ENCODE measurements around the gene LDLRAD4.

Gene LDLRAD4

DNA sequence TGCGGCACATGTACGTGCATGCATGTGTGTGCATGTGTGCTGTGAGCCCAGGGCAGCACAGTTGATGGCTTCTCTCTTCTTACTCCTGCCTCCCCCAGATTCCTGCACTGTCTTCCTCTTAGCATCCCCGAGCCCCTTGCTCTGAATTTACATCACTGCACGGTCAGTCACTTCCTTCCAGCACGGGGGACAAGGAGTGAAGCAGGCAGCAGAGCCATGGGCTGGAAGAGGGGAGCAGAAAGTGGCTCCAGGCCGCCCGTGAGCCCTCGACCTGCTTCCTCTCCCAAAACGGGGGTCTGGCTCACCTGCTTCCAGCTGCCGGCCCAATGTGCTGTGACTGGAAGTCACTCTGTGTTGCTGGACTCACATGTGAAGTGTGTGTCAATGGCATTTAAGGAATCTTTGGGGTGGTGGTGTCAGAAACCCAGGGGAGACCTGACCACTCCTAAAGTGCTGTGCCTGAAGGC is 401.7 kb downstream of the LDLRAD4 start:
- Histone ChIP-seq H3K36me3 (ENCODE audit: insufficient read depth, low read length) (peaks cover 94% of the 10 kb centered on the region), H3K4me2 (ENCODE audit: insufficient read depth, low read length) (no peak overlapping the region), H3K27me3 (ENCODE audit: insufficient read depth, low read length, poor library complexity) (no peaks in the 10 kb centered on the region), H4K20me1 (ENCODE audit: insufficient read depth, low read length) (peaks cover 93% of the 10 kb centered on the region), H3K79me2 (ENCODE audit: insufficient read depth, low read length) (peaks cover 100% of the 10 kb centered on the region), H2AFZ (ENCODE audit: low read depth, low read length) (no peak overlapping the region), H3K9ac (ENCODE audit: low read depth, low read length) (no peak overlapping the region), H3K27ac (ENCODE audit: low read length) (peak overlapping the region; percentile 1; the same call in 1 of the 2 replicates), H3K4me1 (ENCODE audit: insufficient read depth, low read length) (peaks cover 46% of the 10 kb centered on the region), H3K9me3 (ENCODE audit: insufficient read depth, low read length, severe bottlenecking) (no peaks in the 10 kb centered on the region), H3K4me3 (ENCODE audit: low read depth in 1 of 2, low read length in 2 of 2) (no peak overlapping the region)
- ATAC-seq (ENCODE audit: insufficient read depth, low read depth) (no peak), DNase-seq (no peak)
- TF ChIP-seq CTCF (IDR thresholded peaks at IDR 0.05; ENCODE audit: borderline replicate concordance, extremely low read depth, low read length, poor library complexity, severe bottlenecking) (no peak), EZH2 (IDR thresholded peaks at IDR 0.05; ENCODE audit: borderline replicate concordance, low read depth, low read length, severe bottlenecking) (no peak)

- Histone ChIP-seq H3K79me2 (ENCODE audit: insufficient read depth, low read length) (peaks cover 98% of the 10 kb centered on the region), H3K36me3 (ENCODE audit: insufficient read depth, low read length) (peaks cover 92% of the 10 kb centered on the region), H3K27ac (ENCODE audit: low read length) (peak overlapping the region; percentile 34; the same call in 1 of the 2 replicates), H3K27me3 (ENCODE audit: insufficient read depth, low read length, poor library complexity) (no peaks in the 10 kb centered on the region), H4K20me1 (ENCODE audit: insufficient read depth, low read length) (peaks cover 90% of the 10 kb centered on the region), H3K4me1 (ENCODE audit: insufficient read depth, low read length) (peaks cover 39% of the 10 kb centered on the region), H3K9ac (ENCODE audit: low read depth, low read length) (no peak overlapping the region), H3K4me2 (ENCODE audit: insufficient read depth, low read length) (no peak overlapping the region), H2AFZ (ENCODE audit: low read depth, low read length) (no peak overlapping the region), H3K9me3 (ENCODE audit: insufficient read depth, low read length, severe bottlenecking) (no peaks in the 10 kb centered on the region), H3K4me3 (ENCODE audit: low read depth in 1 of 2, low read length in 2 of 2) (no peak overlapping the region)
- DNase-seq (no peak), ATAC-seq (ENCODE audit: insufficient read depth, low read depth) (no peak)
- TF ChIP-seq CTCF (IDR thresholded peaks at IDR 0.05; ENCODE audit: borderline replicate concordance, extremely low read depth, low read length, poor library complexity, severe bottlenecking) (no peak), EZH2 (IDR thresholded peaks at IDR 0.05; ENCODE audit: borderline replicate concordance, low read depth, low read length, severe bottlenecking) (no peak)
These were observed 402.4 kb downstream of the LDLRAD4 start for GRCh38 chr18:13620818-13621445.

- Histone ChIP-seq H3K9ac (ENCODE audit: low read depth, low read length) (no peak overlapping the region), H3K27me3 (ENCODE audit: insufficient read depth, low read length, poor library complexity) (no peaks in the 10 kb centered on the region)
These were observed 402.9 kb downstream of the LDLRAD4 start for GRCh38 chr18:13621446-13621849.

More at GRCh38 chr18:13621446-13621849, 402.9 kb downstream of the LDLRAD4 start:
- Histone ChIP-seq H3K4me1 (ENCODE audit: insufficient read depth, low read length) (peaks cover 33% of the 10 kb centered on the region), H3K79me2 (ENCODE audit: insufficient read depth, low read length) (peaks cover 98% of the 10 kb centered on the region), H3K27ac (ENCODE audit: low read length) (peak overlapping the region; percentile 34; the same call in 1 of the 2 replicates), H2AFZ (ENCODE audit: low read depth, low read length) (no peak overlapping the region), H3K36me3 (ENCODE audit: insufficient read depth, low read length) (peaks cover 92% of the 10 kb centered on the region), H4K20me1 (ENCODE audit: insufficient read depth, low read length) (peaks cover 90% of the 10 kb centered on the region), H3K4me3 (ENCODE audit: low read depth in 1 of 2, low read length in 2 of 2) (no peak overlapping the region), H3K4me2 (ENCODE audit: insufficient read depth, low read length) (no peak overlapping the region), H3K9me3 (ENCODE audit: insufficient read depth, low read length, severe bottlenecking) (no peaks in the 10 kb centered on the region)
- TF ChIP-seq EZH2 (IDR thresholded peaks at IDR 0.05; ENCODE audit: borderline replicate concordance, low read depth, low read length, severe bottlenecking) (no peak), CTCF (IDR thresholded peaks at IDR 0.05; ENCODE audit: borderline replicate concordance, extremely low read depth, low read length, poor library complexity, severe bottlenecking) (no peak)
- DNase-seq (no peak), ATAC-seq (ENCODE audit: insufficient read depth, low read depth) (no peak)

All from DND-41 (cell line).